HepG2 (cell line): ENCODE data around the gene BUD23. TPM values are rescaled to one million over a fixed set of nuclear protein-coding genes. Genes with fewer than 3 reads are reported as not detected.

Experiments
- ATAC-seq: fragments of 200-7000 bp; cut with Tn5 transposase; 3 replicates; pipeline ENCODE4 v1.9.1; 2020; ENCODE audit warnings: mild to moderate bottlenecking, moderate library complexity
- BruUV-seq: library from RNA; stranded (reverse); fragments of 400-500 nt; replicated peaks from 2 replicates; lab custom pipeline; 2021; lab: Mats Ljungman, UMichigan
- CTCF ChIA-PET: fragments of 300-600 bp; formaldehyde crosslinking; extraction: SDS; loops from one replicate; lab custom pipeline; 2021; ENCODE audit warnings: low total read pairs, inconsistent platforms, low intra/inter-chr PET ratio; lab: Yijun Ruan, JAX
- POLR2A ChIA-PET: fragments of 350-600 bp; sonication (Branson Sonifier 250); formaldehyde crosslinking; loops from one replicate; lab custom pipeline; 2020; ENCODE audit warnings: antibody characterized with exemption, inconsistent platforms; lab: Yijun Ruan, JAX
- DNase-seq: peaks from one replicate; pipeline ENCODE4 v3.0.0-alpha.2; 2015; ENCODE audit warnings: low spot score
- FAIRE-seq: peaks from 3 replicates; lab custom pipeline; 2011; peaks lifted over from hg19 to GRCh38; lab: Jason Lieb, UNC
- H2AFZ ChIP-seq: one replicate; pipeline ENCODE4 v1.6.1; 2011; ENCODE audit warnings: low read length, inconsistent platforms
- H3K27ac ChIP-seq: fragments of 300-600 bp; 3 replicates; pipeline ENCODE4 v1.8.0; 2011; ENCODE audit warnings: mixed run types, mild to moderate bottlenecking, mixed read lengths, low read length, inconsistent platforms; ENCODE audit not compliant: insufficient read depth; ENCODE audit errors: extremely low read length
- H3K27me3 ChIP-seq, 2 experiments: fragments of 200-600 bp in 1 of 2; 2 replicates in 1 of 2; 3 replicates in 1 of 2; pipeline versions ENCODE4 v1.6.0 to v1.8.0; 2011; ENCODE audit warnings: low read length in 2 of 2, mild to moderate bottlenecking in 2 of 2, moderate library complexity in 2 of 2, inconsistent platforms in 1 of 2; ENCODE audit not compliant: insufficient read depth in 2 of 2, control insufficient read depth in 1 of 2
- H3K36me3 ChIP-seq, 2 experiments: fragments of 200-600 bp in 1 of 2; replicated peaks in 1 of 2; 2 replicates in 1 of 2; 3 replicates in 1 of 2; pipeline versions ENCODE4 v1.5.1 to v1.8.0; 2011; ENCODE audit warnings: low read length in 2 of 2, inconsistent platforms in 1 of 2; ENCODE audit not compliant: insufficient read depth in 2 of 2, control insufficient read depth in 1 of 2
- H3K4me1 ChIP-seq: 2 replicates; pipeline ENCODE4 v1.5.1; 2012; ENCODE audit warnings: low read length, inconsistent platforms; ENCODE audit not compliant: insufficient read depth
- H3K4me2 ChIP-seq: 2 replicates; pipeline ENCODE4 v1.6.0; 2011; ENCODE audit warnings: low read depth, low read length, inconsistent platforms
- H3K4me3 ChIP-seq, 3 experiments: fragments of 200-600 bp in 1 of 3; sonication (generic), shearing (Covaris generic) in 1 of 3; replicated peaks in 1 of 3; 2 replicates each; pipeline ENCODE4 v1.5.1; 2011 to 2016; ENCODE audit warnings: low read length in 3 of 3, inconsistent platforms in 2 of 3, low read depth in 2 of 3, mild to moderate bottlenecking in 2 of 3, control low read depth in 1 of 3, mixed read lengths in 1 of 3; ENCODE audit not compliant: insufficient read depth in 1 of 3
- H3K79me2 ChIP-seq: one replicate; pipeline ENCODE4 v1.6.1; 2011; ENCODE audit warnings: low read length, inconsistent platforms; ENCODE audit not compliant: insufficient read depth
- H3K9ac ChIP-seq: 2 replicates; pipeline ENCODE4 v1.6.0; 2011; ENCODE audit warnings: mild to moderate bottlenecking, low read depth, low read length, inconsistent platforms; ENCODE audit not compliant: insufficient read depth
- H3K9me3 ChIP-seq: 2 replicates; pipeline ENCODE4 v1.5.1; 2012; ENCODE audit warnings: mild to moderate bottlenecking, low read length
- H4K20me1 ChIP-seq: 2 replicates; pipeline ENCODE4 v1.6.0; 2011; ENCODE audit warnings: inconsistent platforms, mild to moderate bottlenecking, low read length, moderate library complexity; ENCODE audit not compliant: insufficient read depth
- ELF1 ChIP-seq: sonication (generic); formaldehyde crosslinking; IDR thresholded peaks from 2 replicates; pipeline ENCODE4 v1.4.0; 2020; ENCODE audit warnings: missing genetic modification reagents
- HOXA9 ChIP-seq: sonication (generic); formaldehyde crosslinking; IDR thresholded peaks from 2 replicates; pipeline ENCODE4 v1.8.1; 2022; ENCODE audit warnings: missing genetic modification reagents, mild to moderate bottlenecking, moderate library complexity, borderline replicate concordance
- TEAD3 ChIP-seq: optimal IDR thresholded peaks from 2 replicates; pipeline ENCODE3; 2016; ENCODE audit warnings: borderline replicate concordance
- ZNF180 ChIP-seq: sonication (generic); formaldehyde crosslinking; IDR thresholded peaks from 2 replicates; pipeline ENCODE4 v1.4.0; 2020; ENCODE audit warnings: low read depth, missing genetic modification reagents, borderline replicate concordance
- ZNF547 ChIP-seq: sonication (generic); formaldehyde crosslinking; IDR thresholded peaks from 2 replicates; pipeline ENCODE4 v1.5.1; 2020; ENCODE audit warnings: mild to moderate bottlenecking, missing genetic modification reagents
- ZNF552 ChIP-seq: sonication (generic); formaldehyde crosslinking; IDR thresholded peaks from 2 replicates; pipeline ENCODE4 v1.9.0; 2022; ENCODE audit warnings: missing genetic modification reagents, mild to moderate bottlenecking, borderline replicate concordance
- ZSCAN22 ChIP-seq: sonication (generic); formaldehyde crosslinking; IDR thresholded peaks from 2 replicates; pipeline ENCODE4 v1.4.0; 2020; ENCODE audit warnings: mild to moderate bottlenecking, missing genetic modification reagents
- WGBS: methylation state at CpG from one replicate; pipeline ENCODE4 v1.1.6; 2017; ENCODE audit warnings: low lambda C conversion rate; 5-methylcytosine and 5-hydroxymethylcytosine counted together
- in situ Hi-C: cut with HindIII; loops from 2 replicates; pipeline ENCODE4 v1.10.0; 2017; ENCODE audit warnings: low pct_unique_long_range_greater_than_20kb; ENCODE audit not compliant: extremely low pct_ligation_motif_present
- intact Hi-C: fragments of 100-400 bp; cut with micrococcal nuclease; formaldehyde crosslinking; loops from one replicate; pipeline ENCODE4 v1.10.0; 2022; ENCODE audit not compliant: unreplicated experiment
- polyA plus RNA-seq, 8 experiments: library from polyadenylated mRNA; depleted of rRNA in 3 of 8; stranded (reverse) in 7 of 8; unstranded in 1 of 8; fragments of >200 nt; fragmentation: Illumina TruSeq in 4 of 8; extraction: Trizol in 4 of 8; gene quantifications; 2 replicates each; pipeline versions ENCODE4 v1.2.1 to v1.2.3, GENCODE V29; 2011 to 2016; ENCODE audit warnings: low read depth in 4 of 8, missing spikeins in 1 of 8, mixed read lengths in 1 of 8; ENCODE audit not compliant: insufficient read depth in 1 of 8
- total RNA-seq, 5 experiments: library from RNA; depleted of rRNA; stranded (reverse); fragments of >200 nt; fragmentation: Illumina TruSeq; extraction: Trizol; gene quantifications; 2 replicates each; pipeline ENCODE4 v1.2.3, GENCODE V29; 2016; ENCODE audit warnings: low read depth in 1 of 5
- TF ChIP-seq, protein P1 (sequence below): IDR thresholded peaks from 2 replicates; pipeline ENCODE4 v1.6.1; 2016; ENCODE audit warnings: mild to moderate bottlenecking, missing biosample characterization, missing genetic modification reagents
- TF ChIP-seq, protein P2 (sequence below): sonication (generic); formaldehyde crosslinking; IDR thresholded peaks from 2 replicates; pipeline ENCODE4 v1.4.0; 2020; ENCODE audit warnings: mild to moderate bottlenecking, missing genetic modification reagents
- TF ChIP-seq, protein P3 (sequence below): IDR thresholded peaks from 2 replicates; pipeline ENCODE4 v1.6.1; 2016; ENCODE audit warnings: missing compliant biosample characterization, missing genetic modification reagents, borderline replicate concordance

Gene BUD23
- total and polyA plus RNA-seq, 2 of the 13 experiments (the other 11 are each of a cell fraction or from before 2014, with no cell fraction given): 47.5 to 54.5 TPM

DNA sequence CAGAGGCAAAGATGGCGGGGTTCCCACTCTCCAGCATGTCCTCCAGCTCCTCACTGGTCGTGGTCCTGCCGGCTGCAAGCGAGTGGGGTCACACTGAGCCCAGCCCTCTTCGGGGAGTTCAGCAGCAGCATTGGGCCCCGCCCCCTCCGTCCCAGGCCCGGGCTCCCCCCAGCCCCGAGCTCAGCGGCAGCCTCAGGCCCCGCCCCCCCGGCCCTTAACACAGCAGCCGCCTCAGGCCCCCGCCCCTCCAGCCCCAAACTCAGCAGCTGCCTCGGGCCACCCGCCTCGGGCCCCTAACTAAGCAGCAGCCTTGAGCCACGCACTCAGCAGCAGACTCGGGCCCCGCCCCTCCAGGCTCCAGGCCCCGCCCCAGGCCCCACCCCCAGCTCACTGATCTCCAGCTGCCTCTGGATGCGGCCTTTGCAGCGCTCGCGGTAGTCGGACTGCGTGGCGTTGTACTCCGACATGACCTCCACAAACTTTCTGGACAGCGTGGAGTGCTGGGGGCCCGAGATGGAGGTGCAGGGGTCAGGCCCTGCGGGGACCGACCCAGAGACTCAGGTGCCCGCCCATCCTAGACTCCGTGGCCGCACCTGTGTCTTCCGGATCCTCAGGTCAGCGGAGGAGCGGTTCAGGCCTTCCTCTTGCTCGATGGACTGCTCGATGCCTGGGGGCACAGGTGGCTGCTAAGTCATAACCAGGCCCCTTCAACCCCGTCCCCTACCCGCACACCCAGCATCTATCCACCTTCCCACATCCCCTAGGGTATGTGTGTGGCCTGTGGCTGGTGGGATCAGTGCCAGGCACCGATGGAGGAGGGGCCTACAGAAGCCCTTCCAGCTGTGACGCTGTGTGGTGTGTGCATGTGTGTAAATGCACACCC, 20.6 kb downstream of the BUD23 start:
- no peak overlapping the region for H3K27ac ChIP-seq
- ATAC-seq (no peak), DNase-seq (no peak), FAIRE-seq (no peak)
- H3K4me2 ChIP-seq: no peak overlapping the region
- H2AFZ ChIP-seq: no peak overlapping the region
- H3K36me3 ChIP-seq: peaks cover 6 to 7% of the 10 kb centered on the region in 2 experiments; a peak in 4 of 5 replicates
- CTCF ChIA-PET: no interaction called here
- peaks cover 14% of the 10 kb centered on the region for H3K4me1 ChIP-seq
- H3K9ac ChIP-seq: no peak overlapping the region
- intact Hi-C loops (no loop called here), in situ Hi-C loops (no loop called here)
- no peak overlapping the region for H3K4me3 ChIP-seq
- no peaks in the 10 kb centered on the region for H3K79me2 ChIP-seq
- H3K27me3 ChIP-seq: no peaks in the 10 kb centered on the region
- POLR2A ChIA-PET: interaction anchor here (1.4 kb wide), 1 partner anchor 12 kb away, joined by 4 read pairs; no protein-coding TSS in a partner anchor
- WGBS: 97% methylated on average over 19 of the region's 45 CpGs
- BruUV-seq: no TSS peak
- TF ChIP-seq ELF1 (no peak), ZNF552 (CRISPR knock-in tag) (no peak), ZNF547 (CRISPR knock-in tag) (no peak), TEAD3 (CRISPR knock-in tag) (no peak), HOXA9 (CRISPR knock-in tag) (no peak), ZSCAN22 (CRISPR knock-in tag) (no peak), ZNF180 (no peak)
- TF ChIP-seq, protein P1, sequence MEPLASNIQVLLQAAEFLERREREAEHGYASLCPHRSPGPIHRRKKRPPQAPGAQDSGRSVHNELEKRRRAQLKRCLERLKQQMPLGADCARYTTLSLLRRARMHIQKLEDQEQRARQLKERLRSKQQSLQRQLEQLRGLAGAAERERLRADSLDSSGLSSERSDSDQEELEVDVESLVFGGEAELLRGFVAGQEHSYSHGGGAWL (CRISPR knock-in tag): no peak
- TF ChIP-seq, protein P2, sequence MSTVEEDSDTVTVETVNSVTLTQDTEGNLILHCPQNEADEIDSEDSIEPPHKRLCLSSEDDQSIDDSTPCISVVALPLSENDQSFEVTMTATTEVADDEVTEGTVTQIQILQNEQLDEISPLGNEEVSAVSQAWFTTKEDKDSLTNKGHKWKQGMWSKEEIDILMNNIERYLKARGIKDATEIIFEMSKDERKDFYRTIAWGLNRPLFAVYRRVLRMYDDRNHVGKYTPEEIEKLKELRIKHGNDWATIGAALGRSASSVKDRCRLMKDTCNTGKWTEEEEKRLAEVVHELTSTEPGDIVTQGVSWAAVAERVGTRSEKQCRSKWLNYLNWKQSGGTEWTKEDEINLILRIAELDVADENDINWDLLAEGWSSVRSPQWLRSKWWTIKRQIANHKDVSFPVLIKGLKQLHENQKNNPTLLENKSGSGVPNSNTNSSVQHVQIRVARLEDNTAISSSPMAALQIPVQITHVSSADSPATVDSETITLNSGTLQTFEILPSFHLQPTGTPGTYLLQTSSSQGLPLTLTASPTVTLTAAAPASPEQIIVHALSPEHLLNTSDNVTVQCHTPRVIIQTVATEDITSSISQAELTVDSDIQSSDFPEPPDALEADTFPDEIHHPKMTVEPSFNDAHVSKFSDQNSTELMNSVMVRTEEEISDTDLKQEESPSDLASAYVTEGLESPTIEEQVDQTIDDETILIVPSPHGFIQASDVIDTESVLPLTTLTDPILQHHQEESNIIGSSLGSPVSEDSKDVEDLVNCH: no peak
- TF ChIP-seq, protein P3, sequence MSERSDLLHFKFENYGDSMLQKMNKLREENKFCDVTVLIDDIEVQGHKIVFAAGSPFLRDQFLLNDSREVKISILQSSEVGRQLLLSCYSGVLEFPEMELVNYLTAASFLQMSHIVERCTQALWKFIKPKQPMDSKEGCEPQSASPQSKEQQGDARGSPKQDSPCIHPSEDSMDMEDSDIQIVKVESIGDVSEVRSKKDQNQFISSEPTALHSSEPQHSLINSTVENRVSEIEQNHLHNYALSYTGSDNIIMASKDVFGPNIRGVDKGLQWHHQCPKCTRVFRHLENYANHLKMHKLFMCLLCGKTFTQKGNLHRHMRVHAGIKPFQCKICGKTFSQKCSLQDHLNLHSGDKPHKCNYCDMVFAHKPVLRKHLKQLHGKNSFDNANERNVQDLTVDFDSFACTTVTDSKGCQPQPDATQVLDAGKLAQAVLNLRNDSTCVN: no peak
- TF ChIP-seq, all 625 proteins: peak for 0
- Histone ChIP-seq H3K9me3 (no peaks in the 10 kb centered on the region), H4K20me1 (peaks cover 5% of the 10 kb centered on the region; the same call in 1 of the 2 replicates)
